HG02610 (cell line): ENCODE data around the gene FUT3.
"Not testable (repeated sequence)": the region's sequence is repeated elsewhere in the genome, so short reads cannot be mapped to it uniquely, and the experiment has no call there.

Experiments used
- ATAC-seq: cut with Tn5 transposase; IDR thresholded peaks from one replicate; pipeline ENCODE4 v1.9.1; 2021; ENCODE audit warnings: mild to moderate bottlenecking, moderate library complexity; ENCODE audit not compliant: unreplicated experiment

FUT3 gene

DNA sequence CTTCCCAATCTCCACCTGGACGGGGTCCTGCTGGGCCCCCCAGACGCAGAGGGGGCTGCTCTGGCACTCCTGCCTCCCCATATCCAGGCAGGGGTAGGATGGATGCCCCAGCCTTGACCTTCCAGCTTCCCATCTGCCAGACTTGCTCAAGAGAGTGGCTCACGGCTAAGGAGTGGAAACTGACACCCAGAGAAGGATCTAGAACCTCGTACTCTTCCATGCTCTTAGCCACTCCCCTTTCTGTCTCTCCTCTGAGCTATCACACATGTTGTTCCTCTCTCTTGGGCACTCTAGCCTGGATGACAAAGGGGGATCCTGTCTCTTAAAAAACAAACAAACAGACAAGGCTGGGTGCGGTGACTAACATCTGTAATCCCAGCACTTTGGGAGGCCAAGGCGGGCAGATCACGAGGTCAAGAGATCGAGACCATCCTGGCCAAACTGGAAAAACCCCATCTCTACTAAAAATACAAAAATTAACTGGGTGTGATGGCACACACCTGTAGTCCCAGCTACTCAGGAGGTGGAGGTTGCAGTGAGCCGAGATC, 31.2 kb upstream of the FUT3 start:
- ATAC-seq = no peak

GRCh38 chr19:5881543-5882299, 30.5 kb upstream of the FUT3 start:
- ATAC-seq = no peak

DNA sequence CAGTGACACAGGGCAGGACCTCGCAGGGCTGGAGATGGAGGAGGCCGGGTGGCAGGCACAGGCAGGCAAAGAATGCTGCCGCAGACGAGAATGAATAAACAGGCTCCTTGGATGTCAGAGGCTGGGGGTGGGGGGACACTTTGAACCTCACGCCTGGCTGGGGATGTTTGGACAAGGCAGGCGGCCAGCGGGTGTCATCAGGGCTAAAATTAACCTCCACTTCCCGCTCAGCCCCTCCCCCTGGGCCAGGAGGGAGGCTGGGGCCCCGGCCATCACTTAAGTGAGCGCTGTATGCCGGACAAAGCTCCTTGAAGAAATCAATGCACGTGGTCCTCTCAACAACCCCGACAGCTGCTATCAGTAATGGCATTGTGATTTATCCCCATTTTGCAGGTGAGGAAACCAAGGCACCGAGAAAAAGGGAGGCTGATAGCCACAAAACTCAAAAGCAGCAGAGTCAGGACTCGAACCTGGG, 29.4 kb upstream of the FUT3 start:
- ATAC-seq = no peak

GRCh38 chr19:5880196-5880595, 28.9 kb upstream of the FUT3 start:
- ATAC-seq = no peak

- no peak for ATAC-seq
Measured at GRCh38 chr19:5877882-5878281, 26.6 kb upstream of the FUT3 start.

DNA sequence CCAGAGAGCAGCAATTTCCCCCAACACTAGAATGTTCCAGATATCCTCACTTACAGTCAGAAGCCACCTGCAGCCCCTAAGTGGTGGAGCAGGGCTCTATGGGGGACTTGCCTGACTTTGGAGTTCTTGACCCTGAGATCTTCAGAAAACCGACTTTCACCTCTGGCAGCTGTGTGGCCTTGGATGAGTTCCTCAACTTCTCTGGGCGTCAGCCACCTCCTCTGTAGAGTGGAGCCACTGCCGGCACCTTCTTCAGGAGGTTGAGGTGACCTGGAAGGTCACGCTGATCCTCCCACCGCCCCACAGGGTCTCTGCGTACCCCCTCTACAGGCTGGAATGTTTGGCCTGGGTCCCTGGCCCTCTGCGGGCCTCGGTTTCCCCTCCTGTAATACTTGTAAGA, 26.2 kb upstream of the FUT3 start:
- no peak for ATAC-seq

DNA sequence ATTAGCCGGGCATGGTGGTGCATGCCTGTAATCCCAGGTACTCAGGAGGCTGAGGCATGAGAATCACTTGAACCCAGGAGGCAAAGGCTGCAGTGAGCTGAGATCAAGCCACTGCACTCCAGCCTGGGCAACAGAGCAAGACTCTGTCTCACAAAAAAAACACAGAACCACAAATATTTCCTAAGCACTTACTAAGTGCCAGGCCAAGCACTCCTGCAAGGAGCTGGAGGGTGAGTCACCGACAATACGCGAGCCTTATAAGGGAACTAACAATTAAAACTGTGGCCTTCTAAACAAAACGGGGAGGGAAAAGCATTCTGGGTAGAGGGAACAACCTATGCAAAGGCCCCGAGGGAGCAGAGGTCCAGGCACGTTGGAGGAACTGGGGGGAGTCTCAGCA, 23.2 kb upstream of the FUT3 start:
- not testable (repeated sequence) for ATAC-seq

- no peak for ATAC-seq
Measured at GRCh38 chr19:5873617-5874199, 22.5 kb upstream of the FUT3 start.

DNA sequence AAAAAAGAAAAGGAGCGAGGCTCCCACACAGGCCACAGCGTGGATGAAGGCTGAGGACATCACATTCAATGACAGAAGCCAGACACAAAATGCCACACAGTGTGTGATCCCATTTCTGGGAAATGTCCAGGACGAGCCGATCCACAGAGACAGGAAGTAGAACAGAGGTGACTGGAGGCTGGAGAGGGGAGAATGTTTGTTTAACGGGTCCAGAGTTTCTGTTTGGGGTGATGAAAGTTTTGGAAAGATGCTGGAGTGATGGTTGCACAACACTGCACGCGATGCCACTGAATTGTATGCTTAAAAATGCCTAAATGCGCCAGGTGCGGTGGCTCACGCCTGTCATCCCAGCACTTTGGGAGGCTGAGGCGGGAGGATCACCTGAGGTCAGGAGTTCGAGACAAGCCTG, 19.7 kb upstream of the FUT3 start:
- no peak for ATAC-seq

DNA sequence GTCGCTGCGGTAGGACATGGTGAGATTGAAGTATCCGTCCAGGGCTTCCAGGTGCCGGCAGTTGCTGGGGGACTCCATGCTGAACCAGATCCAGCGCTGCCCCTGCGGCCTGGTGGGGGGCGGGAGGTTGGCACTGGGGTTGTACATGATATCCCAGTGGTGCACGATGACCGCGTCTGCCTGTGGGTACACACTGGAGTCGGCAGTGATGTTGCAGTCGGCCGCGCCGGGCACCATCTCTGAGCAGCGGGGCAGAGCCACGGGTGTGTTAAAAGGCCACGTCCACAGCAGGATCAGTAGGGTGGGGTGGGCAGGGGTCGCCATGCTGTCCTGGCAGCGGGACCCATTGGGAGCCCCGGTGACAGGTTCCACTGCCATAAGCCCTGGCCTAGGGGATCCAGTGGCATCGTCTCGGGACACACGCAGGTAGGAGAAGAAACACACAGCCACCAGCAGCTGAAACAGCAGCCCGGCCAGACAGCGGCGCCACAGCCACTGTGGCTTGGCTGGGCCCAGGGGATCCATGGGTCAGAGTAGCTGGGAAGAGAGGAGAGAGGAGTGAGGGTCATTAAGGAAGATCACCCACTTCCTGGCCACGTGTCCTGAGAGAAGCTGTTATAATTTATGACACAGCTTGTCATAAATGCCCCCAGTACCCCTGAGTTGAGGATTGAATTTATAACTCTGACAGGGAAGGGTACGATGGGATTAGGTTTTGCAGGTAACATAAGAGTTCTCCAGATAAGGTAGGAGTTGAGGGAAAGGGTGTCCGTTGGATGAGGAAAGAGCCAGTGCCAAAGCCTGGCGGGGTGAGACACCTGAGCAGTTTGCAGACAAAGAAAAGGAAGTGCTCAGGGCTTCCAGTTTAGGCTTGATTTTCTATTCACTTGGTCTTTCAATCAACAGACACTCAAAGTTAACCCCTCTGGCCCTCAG, 16.2 kb upstream of the FUT3 start:
- no peak for ATAC-seq

GRCh38 chr19:5865772-5866171, 14.5 kb upstream of the FUT3 start:
- no peak for ATAC-seq

DNA sequence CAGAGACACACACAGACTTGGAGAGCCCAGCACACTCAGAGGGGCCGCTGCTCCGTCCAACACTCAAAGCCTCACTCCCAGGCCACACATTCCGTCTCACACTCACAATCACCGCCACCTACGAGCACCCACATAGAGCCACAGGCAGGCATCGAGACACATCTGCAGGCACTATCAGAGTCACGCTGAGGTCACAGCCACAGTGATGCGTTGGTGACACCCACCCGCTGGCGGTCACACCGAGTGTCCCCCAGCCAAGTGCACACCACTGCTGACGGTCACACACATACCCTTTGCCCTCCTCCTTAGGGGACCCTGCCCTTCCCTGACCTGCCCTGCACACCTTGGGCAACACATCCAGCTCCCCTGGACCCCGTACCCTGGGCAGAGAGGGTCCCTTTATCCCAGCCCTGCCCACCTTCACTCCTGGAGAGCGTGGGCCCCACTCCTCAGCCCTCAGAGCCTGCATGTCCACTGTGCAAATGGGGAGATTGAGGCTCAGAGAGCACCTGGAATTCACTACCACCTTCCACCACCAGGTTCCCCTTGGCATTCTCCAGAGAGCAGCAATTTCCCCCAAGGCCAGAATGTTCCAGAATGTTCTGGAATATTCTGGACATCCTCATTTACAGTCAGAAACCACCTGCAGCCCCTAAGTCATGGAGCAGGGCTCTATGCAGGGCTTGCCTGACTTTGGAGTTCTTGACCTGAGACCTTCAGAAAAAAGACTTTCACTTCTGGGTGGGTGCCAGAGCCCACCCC, 13.7 kb upstream of the FUT3 start:
- ATAC-seq = no peak

DNA sequence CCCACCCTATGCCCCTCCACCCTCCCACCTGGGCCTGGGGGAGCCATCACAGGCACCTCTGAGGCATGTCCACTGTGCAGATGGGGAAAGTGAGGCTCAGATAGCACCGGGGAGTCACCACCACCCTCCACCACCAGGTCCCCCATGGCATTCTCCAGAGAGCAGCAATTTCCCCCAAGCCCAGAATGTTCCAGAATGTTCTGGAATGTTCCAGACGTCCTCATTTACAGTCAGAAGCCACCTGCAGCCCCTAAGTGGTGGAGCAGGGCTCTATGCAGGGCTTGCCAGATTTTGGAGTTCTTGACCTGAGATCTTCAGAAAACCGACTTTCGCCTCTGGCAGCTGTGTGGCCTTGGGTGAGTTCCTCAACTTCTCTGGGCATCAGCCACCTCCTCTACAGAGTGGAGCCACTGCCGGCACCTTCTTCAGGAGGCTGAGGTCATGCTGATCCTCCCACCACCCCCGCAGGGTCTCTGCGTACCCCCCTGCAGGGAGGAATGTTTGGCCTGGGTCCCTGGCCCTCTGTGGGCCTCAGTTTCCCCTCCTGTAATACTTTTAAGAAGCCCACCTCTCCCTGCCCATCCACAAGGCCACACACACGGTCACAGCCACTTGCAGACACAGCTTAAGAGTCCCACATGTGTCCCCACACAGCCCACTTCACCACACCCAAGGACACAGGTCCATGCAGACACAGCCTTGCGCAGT, 12.9 kb upstream of the FUT3 start:
- ATAC-seq = no peak

DNA sequence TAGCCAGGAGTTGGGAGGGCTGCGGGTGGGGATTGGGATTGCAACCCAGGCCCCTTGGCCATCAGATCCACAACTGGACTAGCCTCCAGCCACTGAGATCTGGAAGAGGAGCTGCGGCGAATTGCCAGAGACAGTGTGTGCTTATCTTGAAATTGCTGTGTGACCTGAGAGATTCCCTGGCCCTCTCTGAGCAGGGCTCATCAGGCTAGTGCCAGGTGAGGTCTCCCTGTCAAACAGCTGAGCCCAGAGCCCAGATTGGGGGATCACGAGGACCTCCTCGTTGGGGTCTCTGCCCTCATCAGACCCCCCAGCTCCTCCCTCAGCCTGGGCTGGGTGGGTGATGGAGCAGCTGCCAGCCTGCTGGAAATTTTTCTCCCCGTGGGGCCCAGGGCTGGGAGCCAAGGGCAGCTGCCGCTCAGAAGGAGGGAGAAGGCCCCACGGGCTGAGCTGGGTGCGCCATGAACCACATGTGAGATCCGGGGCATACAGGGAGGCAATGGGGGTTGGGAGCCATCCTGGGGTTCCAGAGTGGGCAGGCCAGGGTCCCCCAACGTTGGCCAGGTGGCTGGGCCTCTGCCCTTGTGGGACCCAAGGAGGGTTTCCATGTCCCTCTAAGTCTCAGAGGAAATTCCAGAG, 11.9 kb upstream of the FUT3 start:
- no peak for ATAC-seq

GRCh38 chr19:5857203-5858081, 6.2 kb upstream of the FUT3 start:
- no peak for ATAC-seq

- ATAC-seq = not testable (repeated sequence)
Measured at GRCh38 chr19:5855151-5855550, 3.9 kb upstream of the FUT3 start.

- ATAC-seq = not testable (repeated sequence)
Measured at GRCh38 chr19:5854121-5854520, 2.9 kb upstream of the FUT3 start.

DNA sequence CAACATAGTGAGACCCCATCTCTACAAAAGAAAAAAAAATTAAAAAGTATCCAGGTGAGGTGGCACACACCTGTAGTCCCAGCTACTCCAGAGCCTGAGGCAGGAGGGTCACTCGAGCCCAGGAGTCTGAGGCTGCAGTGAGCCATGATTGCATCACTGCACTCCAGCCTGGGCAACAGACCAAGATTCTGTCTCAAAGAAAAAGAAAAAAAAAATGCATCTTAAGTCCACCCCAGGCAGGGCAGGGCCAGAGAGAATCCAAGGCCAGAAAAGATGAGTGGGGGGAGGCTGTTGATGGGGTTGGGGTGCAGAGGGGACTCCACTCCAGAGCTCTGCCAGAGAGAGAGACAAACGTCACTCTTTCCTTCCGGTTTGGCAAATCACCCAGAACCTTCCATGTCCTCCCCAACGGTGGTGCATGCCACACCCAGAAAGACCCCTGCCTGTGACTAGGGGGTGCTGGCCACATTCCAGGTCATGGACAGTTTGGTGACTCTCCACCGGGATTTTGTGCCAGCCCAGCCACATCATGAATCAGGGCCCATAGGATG, 431 bp downstream of the FUT3 start:
- ATAC-seq = no peak
